ENCODE measurements around the gene BLID.

Gene BLID

GRCh38 chr11:122153746-122154145 is 37.7 kb upstream of the BLID start:
- peak overlapping the region; percentile 46 for H3K4me3 ChIP-seq (ENCODE audit: control insufficient read depth, low read depth, low read length)
- TF ChIP-seq, protein P1, sequence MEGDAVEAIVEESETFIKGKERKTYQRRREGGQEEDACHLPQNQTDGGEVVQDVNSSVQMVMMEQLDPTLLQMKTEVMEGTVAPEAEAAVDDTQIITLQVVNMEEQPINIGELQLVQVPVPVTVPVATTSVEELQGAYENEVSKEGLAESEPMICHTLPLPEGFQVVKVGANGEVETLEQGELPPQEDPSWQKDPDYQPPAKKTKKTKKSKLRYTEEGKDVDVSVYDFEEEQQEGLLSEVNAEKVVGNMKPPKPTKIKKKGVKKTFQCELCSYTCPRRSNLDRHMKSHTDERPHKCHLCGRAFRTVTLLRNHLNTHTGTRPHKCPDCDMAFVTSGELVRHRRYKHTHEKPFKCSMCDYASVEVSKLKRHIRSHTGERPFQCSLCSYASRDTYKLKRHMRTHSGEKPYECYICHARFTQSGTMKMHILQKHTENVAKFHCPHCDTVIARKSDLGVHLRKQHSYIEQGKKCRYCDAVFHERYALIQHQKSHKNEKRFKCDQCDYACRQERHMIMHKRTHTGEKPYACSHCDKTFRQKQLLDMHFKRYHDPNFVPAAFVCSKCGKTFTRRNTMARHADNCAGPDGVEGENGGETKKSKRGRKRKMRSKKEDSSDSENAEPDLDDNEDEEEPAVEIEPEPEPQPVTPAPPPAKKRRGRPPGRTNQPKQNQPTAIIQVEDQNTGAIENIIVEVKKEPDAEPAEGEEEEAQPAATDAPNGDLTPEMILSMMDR (IDR thresholded peaks at IDR 0.05; ENCODE audit: control insufficient read depth, insufficient read depth, low read depth, low read length, missing control alignments): no peak
- DNase-seq (ENCODE audit: low read depth): no peak

GRCh38 chr11:122150216-122151124 is 34.5 kb upstream of the BLID start:
- DNase-seq (ENCODE audit: low read depth): no peak
- H3K4me3 ChIP-seq (ENCODE audit: control insufficient read depth, low read depth, low read length): no peak overlapping the region

DNA sequence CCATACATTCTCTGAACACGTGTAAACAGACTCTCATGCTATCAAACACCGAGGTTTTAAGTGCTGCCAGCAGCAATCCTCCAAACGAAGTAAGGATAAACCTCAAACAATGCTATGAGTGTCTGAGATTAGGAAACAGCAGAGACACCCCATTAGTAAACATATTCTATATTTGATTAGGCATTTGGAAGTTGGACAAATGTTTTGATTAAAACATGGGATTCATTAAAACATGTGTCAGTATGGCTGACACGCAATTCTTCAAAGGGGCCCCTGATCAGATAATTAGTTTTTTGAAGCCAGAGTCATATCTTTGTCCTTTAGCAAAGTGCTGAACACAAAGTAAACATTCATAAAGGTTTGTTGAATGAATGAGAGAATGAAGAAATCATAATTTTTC is 33.2 kb upstream of the BLID start:
- TF ChIP-seq, protein P1 (IDR thresholded peaks at IDR 0.05; ENCODE audit: control insufficient read depth, insufficient read depth, low read depth, low read length, missing control alignments): no peak
- DNase-seq (ENCODE audit: low read depth): no peak
- H3K4me3 ChIP-seq (ENCODE audit: control insufficient read depth, low read depth, low read length): no peak overlapping the region

More at GRCh38 chr11:122150216-122151124, 34.5 kb upstream of the BLID start:
- TF ChIP-seq, protein P1 (IDR thresholded peaks at IDR 0.05; ENCODE audit: control insufficient read depth, insufficient read depth, low read depth, low read length, missing control alignments): no peak

DNA sequence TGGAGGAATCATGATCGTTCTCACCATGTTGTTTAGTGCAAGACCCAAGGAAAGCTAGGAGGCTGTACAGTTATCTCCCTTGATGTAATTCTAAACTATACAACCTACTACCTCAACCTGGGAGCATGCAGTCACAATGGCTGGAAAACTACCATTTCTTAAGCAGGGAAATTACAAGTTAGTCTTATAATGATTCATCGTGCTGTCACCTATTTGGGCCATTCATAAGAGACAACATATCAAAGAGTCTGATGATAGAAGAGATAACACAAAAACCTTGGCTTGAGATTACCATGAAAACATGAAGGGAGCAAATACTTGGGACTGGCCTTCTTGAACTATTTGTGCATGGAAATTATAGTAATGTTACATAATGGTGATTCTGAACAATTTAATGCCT is 30.5 kb upstream of the BLID start:
- TF ChIP-seq, protein P1 (IDR thresholded peaks at IDR 0.05; ENCODE audit: control insufficient read depth, insufficient read depth, low read depth, low read length, missing control alignments): no peak
- no peak for DNase-seq (ENCODE audit: low read depth)
- H3K4me3 ChIP-seq (ENCODE audit: control insufficient read depth, low read depth, low read length): no peak overlapping the region

DNA sequence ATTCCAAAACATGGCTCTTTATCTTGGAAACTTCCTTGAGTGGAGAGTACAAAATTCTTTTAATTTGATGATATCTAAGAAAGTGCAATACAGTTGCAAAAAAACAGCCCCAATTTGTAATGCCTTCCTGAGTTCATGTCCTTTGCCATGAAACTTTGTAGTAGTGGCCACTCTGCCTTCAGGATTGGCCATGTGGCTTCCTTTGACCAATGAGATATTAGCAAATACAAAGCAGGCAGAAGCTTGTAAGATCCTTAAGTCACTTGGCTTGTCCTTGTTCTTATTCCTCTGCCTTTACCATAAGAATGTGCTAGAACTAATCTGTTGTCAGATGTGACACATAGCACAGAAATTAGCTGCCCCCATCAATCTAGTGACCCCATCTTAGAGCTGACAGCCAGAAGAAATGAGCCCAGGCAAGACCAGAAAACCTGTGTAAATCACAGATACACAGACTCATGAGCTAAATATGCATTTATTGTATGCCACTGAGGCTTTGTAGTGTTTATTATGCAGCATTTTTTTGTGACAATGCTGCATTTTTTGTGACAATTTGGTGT is 29.8 kb upstream of the BLID start:
- TF ChIP-seq, protein P1 (IDR thresholded peaks at IDR 0.05; ENCODE audit: control insufficient read depth, insufficient read depth, low read depth, low read length, missing control alignments): no peak
- no peak overlapping the region for H3K4me3 ChIP-seq (ENCODE audit: control insufficient read depth, low read depth, low read length)
- no peak for DNase-seq (ENCODE audit: low read depth)

DNA sequence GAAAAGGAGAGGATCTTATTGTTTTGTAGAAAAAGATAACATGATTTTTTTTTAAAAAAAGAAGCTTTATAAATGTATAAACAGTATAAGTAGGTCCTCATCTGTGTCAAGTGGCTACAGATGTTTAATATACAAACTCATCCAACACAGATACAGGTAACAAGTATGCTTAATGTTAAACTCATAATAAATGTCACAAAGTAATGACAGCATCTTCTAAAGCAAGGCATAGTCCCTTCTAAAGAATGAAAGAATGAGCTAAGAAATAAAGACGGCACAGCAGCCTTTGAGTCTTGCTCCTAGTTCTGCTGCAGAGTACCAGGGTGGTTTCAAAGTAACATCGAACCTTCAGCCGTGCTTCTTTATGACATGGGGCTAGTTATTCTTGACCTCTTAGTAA is 28.7 kb upstream of the BLID start:
- TF ChIP-seq, protein P1 (IDR thresholded peaks at IDR 0.05; ENCODE audit: control insufficient read depth, insufficient read depth, low read depth, low read length, missing control alignments): no peak
- no peak overlapping the region for H3K4me3 ChIP-seq (ENCODE audit: control insufficient read depth, low read depth, low read length)
- no peak for DNase-seq (ENCODE audit: low read depth)

Data from AG09309 (cell line).